GM21619 (cell line): Measurements from ENCODE around the gene BTBD9.

Source experiments
- ATAC-seq: cut with Tn5 transposase; IDR thresholded peaks from one replicate; pipeline ENCODE4 v1.9.1; 2021; ENCODE audit not compliant: unreplicated experiment

BTBD9 gene

DNA sequence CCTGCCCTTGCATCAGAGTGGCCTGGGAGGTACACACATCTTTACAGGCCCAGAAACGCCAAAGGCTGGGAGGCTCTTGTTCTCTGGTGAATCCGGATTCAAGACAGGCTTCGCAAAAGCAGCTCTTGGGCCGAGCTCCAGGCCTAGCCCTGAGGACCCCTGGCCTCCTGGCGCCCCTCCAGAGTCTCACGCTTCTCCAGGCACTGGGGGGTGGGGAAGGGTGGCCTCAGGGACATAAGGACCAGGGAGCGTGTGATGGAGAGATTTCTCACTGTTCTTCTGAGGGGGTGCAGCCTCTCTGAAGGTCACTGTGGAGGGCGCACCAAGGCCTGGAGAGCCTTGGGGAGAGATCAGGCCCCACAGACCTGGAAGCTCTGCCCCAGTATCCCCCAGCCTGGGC lies 471.0 kb downstream of the BTBD9 start:
- no peak for ATAC-seq

DNA sequence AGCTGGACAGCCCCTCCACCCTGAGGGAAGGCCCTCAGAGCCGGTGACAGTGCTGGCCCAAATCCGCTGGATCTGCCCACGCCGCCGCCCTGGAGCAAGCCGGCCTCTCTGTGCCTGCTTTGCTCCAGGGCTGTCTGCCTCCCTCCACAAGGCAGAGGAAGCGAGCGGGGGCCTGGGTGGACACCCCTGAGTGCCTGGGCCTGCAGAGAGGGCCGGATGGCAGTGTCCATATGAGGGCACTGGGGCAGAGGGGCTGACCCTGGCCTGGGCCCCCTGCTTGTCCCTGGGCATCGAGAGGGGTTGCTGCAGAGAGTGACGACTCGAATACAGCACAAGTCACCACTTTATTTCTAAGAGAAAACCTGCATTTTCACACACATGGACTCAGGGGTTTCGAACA lies 471.6 kb downstream of the BTBD9 start:
- no peak for ATAC-seq

DNA sequence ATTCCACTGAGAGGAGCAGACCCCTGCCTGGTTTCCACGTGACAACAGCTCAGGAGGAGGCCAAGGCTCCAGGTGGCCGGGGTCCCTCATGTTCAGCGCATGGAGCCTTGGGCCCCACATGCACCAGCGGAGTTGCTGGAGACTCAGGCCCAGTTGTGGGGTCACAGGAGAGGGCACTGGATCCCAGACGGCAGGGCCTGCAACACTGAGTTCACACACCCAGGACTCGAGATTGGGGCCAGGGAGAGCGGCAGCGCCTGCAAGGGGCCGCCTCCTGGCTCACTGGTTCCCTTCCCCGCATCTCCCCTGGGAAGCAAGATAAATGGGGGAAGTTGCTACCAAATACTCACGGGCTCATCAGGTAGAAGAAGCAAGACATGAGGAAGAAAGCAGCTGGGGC lies 472.1 kb downstream of the BTBD9 start:
- no peak for ATAC-seq

DNA sequence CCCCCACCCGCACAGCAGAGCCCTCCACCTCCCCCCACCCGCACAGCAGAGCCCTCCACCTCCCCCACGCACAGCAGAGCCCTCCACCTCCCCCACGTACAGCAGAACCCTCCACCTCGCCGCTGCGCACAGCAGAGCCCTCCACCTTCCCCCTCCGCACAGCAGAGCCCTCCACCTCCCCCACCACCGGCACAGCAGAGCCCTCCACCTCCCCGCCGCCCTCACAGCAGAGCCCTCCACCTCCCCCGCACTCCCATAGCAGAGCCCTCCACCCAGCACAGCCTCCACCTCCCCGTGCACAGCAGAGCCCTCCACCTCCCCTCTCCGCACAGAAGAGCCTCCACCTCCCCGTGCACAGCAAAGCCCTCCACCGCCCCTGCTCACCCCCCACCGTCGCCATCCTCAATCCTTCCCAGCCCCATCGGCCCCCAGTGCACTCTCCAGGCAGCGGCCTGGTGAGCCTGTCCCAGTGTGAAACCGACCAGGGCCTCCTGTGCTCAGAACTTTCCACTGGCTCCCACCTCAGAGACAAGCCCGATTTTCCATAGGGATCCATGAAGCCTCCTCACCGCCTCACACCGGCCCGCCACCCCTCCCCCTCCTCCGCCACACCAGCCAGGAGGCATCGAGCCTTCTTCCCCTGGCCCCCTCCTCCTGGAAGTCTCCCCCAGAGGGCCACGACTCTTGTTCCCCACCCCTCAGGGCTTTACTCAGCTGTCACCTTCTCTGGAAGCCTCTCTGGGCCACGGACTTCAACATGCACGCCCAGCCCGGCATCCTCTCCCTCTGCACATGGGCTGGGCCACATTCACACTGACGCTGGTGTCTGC lies 473.1 kb downstream of the BTBD9 start:
- ATAC-seq = no peak

DNA sequence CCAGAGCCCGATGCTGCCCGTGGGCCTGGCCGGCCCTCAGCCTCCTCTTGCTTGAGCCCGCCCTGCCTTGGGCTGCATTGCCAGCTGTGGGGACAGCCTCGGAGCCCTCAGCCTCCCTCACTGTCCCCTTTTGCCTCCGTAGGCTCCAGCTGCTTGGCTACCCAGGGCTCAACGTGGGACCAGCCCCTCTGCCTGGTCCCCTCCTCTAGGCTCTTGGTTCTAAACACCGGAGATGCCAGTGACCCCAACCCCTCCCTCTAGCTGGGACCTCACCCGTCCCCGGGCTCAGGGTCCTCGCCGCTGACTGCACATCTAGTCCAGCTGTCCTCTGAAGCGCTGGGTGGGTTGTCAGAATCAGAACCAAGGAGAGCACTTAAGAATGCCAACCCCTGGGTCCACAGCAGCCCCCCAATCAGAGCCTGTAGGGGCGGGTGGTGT lies 475.0 kb downstream of the BTBD9 start:
- ATAC-seq = no peak

DNA sequence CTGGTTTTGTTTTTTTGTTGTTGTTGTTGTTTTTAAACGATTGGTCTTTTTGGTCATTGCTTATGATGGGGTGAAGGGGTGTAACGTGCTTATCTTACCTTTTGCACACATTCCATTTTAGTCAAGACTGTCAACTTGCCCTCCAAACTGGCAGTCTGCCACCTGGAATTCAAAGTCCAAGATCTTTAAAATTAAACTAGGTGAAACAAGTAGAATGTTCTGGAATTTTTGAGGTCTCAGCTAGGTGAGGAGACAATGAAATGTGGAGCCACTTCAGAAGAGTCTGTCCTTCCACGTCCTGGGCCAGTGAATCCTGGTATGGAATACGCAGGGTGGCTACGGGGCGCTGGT lies 475.6 kb downstream of the BTBD9 start:
- no peak for ATAC-seq

DNA sequence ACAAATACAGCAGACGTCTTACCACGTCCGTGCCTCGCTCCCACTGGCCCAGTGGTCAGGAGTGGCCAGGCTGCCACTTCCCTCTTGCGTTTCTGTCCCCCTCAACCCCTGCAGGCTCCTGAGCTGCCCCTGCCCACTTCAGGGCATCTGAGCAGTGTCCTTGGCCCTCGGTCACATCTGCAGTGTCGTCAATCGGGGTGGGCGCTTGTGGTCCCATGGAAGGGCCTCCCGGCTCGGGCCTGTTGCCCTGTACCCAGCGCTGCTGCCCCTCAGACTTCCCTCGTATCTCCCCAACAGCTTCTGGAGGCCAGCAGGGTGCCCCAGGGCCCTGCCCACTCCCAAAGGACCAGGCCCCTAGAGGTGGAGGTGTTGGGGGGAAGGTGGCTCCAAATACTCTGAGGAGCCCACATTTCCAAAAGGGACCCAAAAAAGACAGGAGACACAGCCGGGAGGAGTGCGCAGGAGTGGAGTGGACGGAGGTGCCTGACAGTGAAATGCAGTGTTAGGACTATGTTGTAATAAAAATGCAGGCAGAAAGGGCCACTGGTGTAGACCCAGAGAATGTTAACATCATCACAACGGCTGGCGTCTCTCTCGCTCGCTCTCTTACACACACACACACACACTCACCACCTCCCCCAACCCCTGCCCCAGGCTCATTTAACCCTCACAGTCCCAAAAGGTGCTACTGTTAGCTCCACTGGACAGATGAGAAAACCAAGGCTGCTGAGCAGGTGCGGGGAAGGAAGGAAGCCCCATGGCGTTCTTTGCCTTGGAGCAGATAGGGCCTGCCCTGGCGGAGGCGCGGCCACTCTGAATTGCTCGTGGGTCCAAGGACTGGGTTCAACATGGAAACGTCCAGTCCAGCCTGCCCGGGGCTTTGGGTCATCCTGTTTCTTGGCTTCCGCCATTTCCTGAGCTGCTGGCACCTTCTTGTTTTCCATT lies 476.3 kb downstream of the BTBD9 start:
- ATAC-seq = no peak

DNA sequence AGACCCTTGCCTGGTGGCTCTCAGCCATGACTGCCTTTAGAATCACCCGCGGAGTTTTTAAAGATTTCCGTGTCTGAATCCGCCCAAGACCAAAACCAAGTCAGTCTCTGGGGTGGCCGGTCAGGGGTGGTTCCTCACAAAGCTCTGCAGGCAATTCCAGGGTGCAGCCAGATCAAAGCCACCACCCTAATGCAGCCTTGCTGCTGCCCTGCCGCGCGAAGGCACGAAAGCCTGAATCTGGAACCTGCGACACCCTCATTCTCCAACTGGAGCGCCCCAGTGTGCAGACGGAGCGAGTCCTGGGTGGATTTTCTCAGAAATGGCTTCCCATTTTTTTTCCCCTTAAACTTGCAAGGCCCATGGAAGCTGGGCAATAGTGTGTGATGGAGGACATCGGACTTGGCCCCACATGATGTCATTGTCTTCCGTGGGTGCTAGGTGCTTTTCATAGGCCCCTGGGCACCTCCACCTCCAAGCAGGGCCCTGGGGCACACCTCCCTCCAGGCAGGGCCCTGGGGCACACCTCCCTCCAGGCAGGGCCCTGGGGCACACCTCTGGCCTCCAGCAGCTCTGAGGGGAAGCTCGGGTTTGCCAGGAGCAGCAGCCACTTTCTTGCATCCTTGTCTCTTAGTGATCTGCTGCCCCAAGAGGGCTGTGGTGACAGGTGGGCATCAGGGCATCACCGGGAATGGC lies 477.1 kb downstream of the BTBD9 start:
- no peak for ATAC-seq

DNA sequence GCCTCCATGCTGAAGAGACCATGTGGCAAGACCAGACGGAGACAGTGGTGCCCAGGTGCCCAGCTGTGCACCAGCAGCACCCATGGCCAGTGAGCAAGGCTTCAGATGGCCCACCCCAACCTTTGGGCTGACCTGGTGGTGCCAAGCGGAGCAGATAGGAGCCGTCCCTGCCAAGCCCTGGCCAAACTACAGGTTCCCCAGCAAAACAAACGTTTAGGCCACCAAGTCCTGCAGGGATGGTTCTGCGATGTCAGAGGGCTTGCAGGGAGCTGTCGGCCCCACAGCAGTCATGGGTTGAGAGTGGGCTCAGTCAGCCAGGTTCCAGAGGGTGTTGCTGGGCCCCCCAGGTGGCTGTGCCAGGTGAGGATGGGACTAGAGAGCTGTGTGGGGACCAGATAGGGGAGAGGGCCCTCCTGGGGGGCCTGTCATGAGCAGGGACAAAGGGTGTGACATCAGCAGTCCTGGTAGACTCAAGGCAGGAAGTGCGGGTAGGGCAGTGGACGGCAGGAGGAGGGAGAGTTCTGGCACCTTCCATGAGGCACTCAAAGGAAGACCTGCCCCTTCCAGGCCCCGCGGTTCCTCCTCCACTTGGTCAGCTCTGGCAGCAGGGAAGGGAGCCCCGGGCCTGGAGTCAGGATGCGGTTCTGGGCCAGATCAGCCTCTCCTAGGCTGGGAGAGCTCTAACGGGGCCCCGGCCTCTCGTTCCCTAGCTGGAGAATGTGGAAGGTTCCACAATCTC lies 477.8 kb downstream of the BTBD9 start:
- ATAC-seq = no peak

DNA sequence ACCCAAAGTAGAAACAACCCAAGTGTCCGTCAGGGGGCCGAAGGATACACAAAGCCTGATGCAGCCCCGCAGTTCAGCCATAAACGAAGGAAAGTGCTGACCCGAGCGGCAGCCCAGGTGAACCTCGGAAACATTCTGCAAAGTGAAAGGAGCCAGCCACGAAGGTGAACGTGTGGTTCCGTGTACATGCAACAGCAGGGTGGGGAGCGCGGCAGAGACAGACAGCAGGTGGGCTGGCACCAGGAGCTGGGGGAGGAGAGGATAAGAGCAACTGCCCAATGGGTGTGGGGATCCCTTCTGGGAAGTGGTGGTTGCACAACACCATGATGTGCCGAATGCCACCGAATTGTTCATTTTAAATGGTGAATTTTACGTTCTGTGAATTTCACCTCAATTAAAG lies 478.4 kb downstream of the BTBD9 start:
- no peak for ATAC-seq

DNA sequence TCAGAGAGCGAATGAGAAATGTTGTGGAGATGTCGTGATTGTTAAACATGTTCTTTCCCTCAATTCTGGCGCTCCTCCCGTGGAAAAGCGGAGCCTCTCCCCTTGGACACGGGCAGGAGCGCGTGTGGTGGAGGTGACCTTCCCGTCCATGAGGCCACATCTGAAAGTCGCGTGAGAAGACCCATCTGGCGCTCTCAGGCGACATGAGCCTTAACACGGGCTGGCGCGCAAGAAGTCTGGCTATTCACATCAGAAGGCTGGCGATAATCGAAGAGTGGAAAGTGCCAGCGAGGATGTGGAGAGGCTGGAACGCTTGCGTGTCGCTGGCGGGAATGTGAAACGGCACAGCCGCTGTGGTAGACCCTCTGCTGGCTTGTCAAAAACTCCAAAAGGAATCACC lies 478.9 kb downstream of the BTBD9 start:
- ATAC-seq = no peak

DNA sequence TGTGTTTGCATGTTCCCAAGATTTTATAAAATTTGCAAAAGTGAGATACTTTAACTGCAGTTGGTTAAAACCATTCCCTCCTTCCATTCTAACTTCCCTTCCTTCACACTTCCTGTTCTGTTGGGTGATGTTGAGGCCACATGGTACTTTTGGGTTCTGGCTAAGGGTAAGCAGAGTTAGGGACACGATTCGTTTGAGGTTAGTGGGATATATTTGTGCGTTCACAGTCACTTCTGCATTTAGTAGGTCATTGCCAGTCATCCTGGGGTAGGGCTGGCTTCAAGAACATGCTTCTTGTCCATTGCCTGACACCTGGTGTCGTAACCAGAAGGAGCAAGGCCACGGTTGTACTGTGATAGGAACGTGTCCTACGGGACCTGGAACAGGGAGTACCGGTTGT lies 480.1 kb downstream of the BTBD9 start:
- ATAC-seq = no peak

DNA sequence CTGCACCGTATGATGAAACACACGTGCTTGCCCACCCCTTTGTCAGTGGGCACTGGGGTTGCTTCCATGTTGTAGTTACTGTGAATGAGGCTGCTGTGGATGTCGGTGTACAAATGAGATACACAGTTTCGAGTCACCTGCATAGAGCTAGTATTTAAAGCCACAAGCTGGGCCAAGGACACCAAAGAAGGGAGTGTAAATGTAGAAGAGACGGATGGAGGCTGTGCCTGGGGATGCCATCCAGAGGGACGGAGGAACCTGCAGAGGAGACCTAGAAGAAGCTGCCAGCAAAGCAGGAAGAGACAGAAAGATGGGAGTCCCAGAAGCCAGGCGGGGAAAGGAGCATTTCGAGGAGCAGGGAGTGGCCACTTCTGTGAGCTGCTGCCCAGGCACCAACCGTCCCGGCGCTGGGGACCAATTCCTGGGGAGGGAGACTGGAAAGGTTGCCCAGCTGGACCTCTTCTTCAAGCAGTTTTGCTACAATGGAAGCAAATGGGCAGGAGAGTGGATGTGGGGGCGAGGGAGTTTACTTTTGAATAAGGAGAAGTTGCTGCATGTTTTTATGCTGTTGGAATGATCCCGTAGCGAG lies 480.9 kb downstream of the BTBD9 start:
- ATAC-seq = no peak

DNA sequence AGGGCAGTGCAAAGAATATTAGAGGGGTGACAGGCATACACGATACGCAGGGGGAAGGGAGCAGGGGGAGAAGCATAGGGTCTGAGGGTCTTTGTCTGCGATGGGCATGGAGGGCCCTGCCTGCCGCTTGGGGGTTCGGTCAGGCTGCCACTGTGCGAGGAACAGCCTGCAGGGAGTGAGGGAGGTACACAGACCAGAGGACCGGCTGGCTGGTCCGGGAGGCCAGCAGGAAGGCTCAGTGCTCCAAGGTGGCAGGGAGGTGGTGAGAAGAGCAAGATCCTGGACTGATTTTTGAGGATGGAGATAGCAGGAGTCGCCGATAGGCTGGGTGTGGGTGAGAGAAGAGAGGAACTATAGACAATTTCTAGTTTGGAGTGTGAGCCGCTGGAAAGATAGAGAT lies 481.8 kb downstream of the BTBD9 start:
- ATAC-seq = no peak

DNA sequence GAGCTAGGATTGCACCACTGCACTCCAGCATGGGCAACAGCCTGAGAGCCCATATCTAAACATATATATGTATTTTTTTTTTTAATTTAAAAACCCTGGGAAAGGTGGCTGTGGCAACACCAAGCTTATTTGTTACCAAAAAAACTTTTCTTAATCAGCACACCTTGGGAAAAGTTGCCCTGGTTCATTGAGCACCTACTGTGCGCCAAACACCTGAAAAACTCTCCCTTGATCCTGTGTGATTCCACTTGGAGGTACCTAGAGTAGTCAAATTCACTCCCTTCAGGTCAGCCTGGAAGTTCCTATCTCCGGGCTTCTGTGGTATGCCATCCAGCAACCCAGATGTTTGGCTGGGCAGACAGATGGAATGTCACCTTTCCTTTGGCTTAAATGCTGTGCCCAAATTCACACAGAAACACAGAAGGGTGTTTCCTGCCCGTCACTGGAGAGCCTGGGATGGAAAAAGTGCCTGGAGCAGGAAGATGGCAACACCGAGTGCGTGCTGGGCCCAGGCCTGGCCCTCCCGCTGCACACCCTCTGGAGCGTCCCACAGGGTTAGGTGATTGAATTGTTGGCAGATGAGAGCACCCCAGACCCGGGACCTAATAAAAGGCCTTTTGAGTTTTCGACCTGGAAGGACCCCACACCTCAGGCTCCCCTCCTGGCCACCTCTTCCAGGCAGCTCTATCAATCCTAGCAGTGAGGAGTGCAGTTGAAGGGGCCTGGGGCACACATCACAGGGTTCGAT lies 482.7 kb downstream of the BTBD9 start:
- no peak for ATAC-seq

DNA sequence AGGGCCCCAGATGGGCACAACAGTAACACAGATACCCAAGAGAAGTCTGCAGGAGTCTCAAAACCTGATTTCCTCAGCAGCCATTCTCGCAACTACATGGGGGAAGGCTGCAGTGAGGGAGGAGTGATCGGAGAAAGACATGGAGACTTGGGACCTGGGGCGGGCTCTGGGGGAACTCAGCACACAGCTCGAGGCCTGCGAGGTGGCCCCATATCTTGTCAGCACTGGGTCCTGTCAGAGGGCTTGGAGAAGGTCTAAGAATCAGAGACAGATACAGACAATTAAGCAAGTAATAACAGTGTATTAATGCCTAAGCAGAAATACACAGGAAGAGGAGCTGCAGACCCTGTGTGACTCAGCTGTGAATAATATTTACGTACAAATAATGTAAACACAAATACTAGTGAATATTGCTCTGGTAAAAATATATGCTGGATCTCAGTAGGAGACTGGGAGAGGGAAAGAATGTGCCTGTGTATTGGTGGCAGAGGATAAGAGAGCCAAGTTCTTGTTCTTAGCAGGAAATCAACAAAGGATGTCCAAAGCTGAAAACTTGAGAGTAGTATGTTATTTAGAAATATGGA lies 484.0 kb downstream of the BTBD9 start:
- no peak for ATAC-seq

DNA sequence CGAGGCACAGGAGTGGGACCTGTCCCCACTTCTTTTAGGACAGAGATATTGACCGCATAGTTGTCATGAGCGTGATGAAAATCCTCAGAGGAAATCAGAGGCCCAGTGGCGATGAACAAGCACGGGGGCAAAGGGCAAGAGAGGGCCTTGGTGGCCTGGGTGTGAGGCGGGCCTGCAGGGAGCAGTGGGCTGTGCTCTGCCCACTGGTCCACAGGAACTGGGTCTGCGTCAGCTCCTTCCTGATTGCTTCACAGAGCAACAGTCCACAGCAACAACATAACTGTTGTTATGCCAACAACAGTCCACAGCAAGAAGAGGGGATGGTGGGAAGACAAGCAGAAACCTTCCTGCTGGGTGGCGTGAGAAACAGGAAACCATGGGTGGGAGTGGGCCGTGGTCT lies 484.6 kb downstream of the BTBD9 start:
- ATAC-seq = no peak

DNA sequence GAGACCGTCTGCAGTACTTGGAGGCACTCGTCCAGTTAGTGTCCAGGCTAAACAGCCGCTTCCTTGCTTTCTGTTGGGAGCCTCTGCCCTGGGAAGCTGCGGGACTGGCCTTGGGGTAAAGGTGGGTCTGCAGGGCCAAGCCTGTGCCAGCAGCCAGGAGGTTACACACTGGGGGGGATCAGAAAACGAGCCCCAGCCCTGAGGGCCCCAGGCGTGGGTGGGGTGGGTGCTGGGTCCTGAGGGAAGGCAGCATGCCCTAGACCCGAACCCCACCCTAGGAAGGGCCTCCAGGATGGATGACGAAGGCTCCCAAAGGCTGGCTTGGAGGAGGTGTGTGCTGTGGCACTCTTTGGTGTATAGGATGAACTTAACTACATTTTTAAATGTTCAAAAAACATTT lies 485.0 kb downstream of the BTBD9 start:
- no peak for ATAC-seq

DNA sequence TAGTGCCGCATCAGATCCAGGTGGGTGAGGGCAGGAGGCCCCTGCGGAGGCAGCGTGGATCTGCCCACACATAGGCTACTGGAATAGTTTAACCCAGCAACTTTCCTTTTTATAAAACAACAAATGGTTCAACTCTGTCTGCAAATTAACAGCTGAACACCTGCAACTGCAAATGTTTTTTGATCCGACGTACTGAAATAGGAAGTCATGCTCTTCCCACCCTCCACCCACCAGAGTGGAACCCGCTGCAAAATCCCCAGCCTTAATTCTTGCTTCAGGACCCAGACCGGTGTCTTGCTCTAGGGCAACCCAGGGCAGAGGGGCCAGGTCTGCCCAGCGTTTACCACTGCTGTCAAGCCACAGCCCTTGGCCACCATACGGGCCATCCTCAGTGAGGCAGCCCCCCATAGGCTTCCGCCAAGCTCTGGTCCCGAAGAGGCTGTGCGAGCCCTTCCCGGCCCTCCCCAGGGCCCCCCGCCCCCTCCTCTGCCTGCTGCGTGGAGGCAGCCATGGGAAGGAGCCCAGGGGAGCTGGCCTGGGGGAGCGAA lies 485.9 kb downstream of the BTBD9 start:
- no peak for ATAC-seq
